Testis (tissue), 2 donors: ENCODE data around the gene FMNL3.

ENCODE experiments used
- POLR2A ChIP-seq: fragments of 450-650 bp; IDR thresholded peaks from one replicate; pipeline ENCODE4 v1.6.1; 2017; ENCODE audit warnings: antibody characterized with exemption, mild to moderate bottlenecking, moderate library complexity
- TF ChIP-seq, protein P1 (sequence below), 3 experiments: fragments of 450-650 bp in 2 of 3; fragments of 200-600 bp in 1 of 3; sonication (generic) in 1 of 3; IDR thresholded peaks; one replicate each; pipeline ENCODE4 v1.5.1; 2016 to 2019; ENCODE audit warnings: antibody characterized with exemption in 3 of 3, mild to moderate bottlenecking in 2 of 3, moderate library complexity in 1 of 3

DNA sequence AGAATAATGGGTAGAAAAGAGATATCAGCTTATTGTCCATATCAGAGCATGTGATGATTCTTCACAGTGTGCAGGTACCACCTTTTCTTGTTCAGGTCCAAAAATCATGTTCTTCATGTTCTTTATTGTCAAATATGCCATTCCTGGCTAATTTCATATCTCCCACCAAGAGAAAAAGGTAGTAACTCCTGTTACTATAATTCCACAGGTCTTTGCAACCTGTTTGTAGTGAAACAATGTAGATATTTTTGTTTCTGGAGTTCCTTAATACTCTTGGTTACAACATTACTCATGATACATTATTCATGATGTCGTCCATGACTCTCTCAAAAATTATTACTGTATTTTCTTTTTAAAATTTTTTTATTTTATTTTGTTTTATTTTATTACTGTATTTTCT is 22.8 kb upstream of the FMNL3 start:
- no peak for TF ChIP-seq POLR2A
- TF ChIP-seq, protein P1, sequence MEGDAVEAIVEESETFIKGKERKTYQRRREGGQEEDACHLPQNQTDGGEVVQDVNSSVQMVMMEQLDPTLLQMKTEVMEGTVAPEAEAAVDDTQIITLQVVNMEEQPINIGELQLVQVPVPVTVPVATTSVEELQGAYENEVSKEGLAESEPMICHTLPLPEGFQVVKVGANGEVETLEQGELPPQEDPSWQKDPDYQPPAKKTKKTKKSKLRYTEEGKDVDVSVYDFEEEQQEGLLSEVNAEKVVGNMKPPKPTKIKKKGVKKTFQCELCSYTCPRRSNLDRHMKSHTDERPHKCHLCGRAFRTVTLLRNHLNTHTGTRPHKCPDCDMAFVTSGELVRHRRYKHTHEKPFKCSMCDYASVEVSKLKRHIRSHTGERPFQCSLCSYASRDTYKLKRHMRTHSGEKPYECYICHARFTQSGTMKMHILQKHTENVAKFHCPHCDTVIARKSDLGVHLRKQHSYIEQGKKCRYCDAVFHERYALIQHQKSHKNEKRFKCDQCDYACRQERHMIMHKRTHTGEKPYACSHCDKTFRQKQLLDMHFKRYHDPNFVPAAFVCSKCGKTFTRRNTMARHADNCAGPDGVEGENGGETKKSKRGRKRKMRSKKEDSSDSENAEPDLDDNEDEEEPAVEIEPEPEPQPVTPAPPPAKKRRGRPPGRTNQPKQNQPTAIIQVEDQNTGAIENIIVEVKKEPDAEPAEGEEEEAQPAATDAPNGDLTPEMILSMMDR (IDR thresholded peaks at IDR 0.05) = no peak
